Urinary bladder (tissue), 4 donors: ENCODE measurements around the gene KLHL33. TPM values are rescaled to one million over a fixed set of nuclear protein-coding genes. Genes with fewer than 3 reads are reported as not detected.
"Not testable (repeated sequence)": the region's sequence is repeated elsewhere in the genome, so short reads cannot be mapped to it uniquely, and the experiment has no call there.

ENCODE experiments used
- DNase-seq: peaks from one replicate; pipeline ENCODE4 v3.0.0-alpha.2; 2015; ENCODE audit errors: extremely low spot score
- H3K27ac ChIP-seq: one replicate; pipeline ENCODE4 v1.5.1; 2013; ENCODE audit warnings: low read depth, mild to moderate bottlenecking, moderate library complexity
- H3K36me3 ChIP-seq: one replicate; pipeline ENCODE4 v1.6.1; 2013; ENCODE audit warnings: mild to moderate bottlenecking, moderate library complexity; ENCODE audit not compliant: insufficient read depth
- H3K4me1 ChIP-seq: one replicate; pipeline ENCODE4 v1.6.1; 2013; ENCODE audit warnings: mild to moderate bottlenecking, moderate library complexity; ENCODE audit not compliant: insufficient read depth
- H3K4me3 ChIP-seq: one replicate; pipeline ENCODE4 v1.5.1; 2013; ENCODE audit warnings: low read depth, low read length
- WGBS: extraction: QIAGEN DNeasy Blood & Tissue Kit; methylation state at CpG from one replicate; pipeline ENCODE4 v1.1.7; 2013; 5-methylcytosine and 5-hydroxymethylcytosine counted together
- polyA plus RNA-seq: library from polyadenylated mRNA; stranded (reverse); fragments of 200-250 nt; gene quantifications from one replicate; pipeline ENCODE4 v1.2.3, GENCODE V29; 2013
- total RNA-seq: library from RNA; depleted of rRNA; stranded (reverse); fragments of >200 nt; gene quantifications from one replicate; pipeline ENCODE4 v1.2.3, GENCODE V29; 2014
- donor health status: healthy with polysubstance abuse.
- donor health status: healthy.

Gene KLHL33
- total and polyA plus RNA-seq, 2 donors, result 0.42 to 0.69 TPM

DNA sequence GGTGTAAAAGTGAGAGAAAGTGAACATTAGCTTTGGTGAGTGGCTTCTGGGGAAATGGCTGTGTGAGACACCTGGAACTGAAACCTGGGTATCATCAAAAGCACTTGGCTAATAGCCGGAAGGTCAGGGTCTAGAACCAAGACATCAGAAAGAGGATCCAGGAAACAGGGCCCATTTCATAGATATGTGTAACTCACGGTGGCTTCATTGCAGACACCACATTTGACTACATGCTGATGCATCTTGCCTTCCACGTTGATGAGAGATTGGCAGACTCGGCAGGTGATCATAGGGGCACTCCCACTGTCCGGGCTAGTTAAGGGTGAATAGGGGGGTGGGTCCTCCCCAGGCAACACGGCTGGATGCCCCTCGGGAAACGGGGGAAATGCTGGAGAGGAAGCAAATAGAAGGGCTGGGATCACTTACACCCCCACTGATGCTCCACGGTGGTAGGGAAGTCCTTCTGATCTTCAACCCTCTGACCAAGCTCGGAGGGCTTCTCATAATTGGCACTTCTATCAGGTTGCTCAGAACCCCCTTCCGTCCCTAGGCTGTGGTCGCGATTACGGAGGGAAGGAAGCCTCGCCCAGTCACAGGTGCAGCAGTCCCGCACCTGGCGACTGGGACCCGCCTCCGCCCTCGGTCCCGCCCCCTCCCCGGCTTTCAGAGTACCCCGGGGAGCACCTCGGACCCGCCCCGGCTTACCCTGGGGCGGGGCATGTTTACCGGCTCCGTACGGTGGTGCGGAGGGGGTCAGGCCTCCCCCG, 24.7 kb upstream of the KLHL33 start:
- no peak for DNase-seq
- Histone ChIP-seq H3K4me3 (peak overlapping the region; percentile 94), H3K36me3 (peaks cover 2% of the 10 kb centered on the region), H3K4me1 (peaks cover 2% of the 10 kb centered on the region), H3K27ac (peak overlapping the region; percentile 94)
- 6% methylated on average over 32 of the region's 32 CpGs for WGBS

DNA sequence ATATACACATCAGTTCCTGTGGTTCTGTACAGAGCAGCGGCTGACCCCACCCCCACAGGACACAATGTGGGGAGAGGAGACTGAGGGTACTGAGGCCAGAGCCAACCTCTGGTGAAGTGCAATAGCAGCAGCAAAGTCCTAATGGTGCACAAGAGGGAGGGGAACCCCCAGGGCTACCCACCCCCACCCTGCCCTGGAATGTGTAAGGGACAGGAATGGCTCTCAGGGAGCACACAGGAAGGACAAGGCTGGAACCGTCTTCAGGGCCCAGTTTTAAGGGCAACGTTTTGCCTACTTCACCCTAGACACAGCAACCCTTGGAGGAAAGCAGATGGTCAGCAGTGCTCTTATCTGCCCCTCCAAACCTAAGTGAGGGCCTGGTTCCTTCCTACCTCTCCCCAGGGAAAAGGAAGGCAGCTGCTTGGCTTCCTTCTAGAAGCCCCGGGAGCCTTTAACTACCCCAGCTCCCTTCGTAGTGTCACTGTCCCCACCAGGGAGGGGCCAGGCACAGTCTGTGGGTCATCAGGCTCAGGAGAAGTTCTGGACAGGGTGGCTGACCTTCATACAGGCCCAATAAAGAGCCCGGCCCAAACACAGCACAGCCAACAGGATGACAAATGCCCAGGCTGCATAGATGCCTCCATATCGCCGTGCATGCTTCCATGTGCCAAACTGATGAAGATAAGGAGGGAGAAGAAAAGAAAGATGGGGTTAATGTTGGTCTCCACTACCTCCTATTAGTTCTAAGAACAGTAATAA, 22.2 kb upstream of the KLHL33 start:
- Histone ChIP-seq H3K36me3 (peaks cover 2% of the 10 kb centered on the region), H3K27ac (no peak overlapping the region), H3K4me3 (no peak overlapping the region), H3K4me1 (peaks cover 2% of the 10 kb centered on the region)
- DNase-seq, result no peak
- WGBS, result 61% methylated on average over 8 of the region's 8 CpGs

DNA sequence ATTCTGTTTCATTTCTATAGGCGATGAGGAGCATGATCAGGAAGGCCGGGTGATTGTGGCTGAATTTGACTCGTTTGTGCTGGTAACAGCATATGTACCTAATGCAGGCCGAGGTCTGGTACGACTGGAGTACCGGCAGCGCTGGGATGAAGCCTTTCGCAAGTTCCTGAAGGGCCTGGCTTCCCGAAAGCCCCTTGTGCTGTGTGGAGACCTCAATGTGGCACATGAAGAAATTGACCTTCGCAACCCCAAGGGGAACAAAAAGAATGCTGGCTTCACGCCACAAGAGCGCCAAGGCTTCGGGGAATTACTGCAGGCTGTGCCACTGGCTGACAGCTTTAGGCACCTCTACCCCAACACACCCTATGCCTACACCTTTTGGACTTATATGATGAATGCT, 21.0 kb upstream of the KLHL33 start:
- H3K4me3 ChIP-seq, result no peak overlapping the region
- no peak overlapping the region for H3K27ac ChIP-seq
- 82% methylated on average over 13 of the region's 13 CpGs for WGBS
- DNase-seq, result no peak
- peaks cover 2% of the 10 kb centered on the region for H3K36me3 ChIP-seq
- H3K4me1 ChIP-seq, result peaks cover 2% of the 10 kb centered on the region

DNA sequence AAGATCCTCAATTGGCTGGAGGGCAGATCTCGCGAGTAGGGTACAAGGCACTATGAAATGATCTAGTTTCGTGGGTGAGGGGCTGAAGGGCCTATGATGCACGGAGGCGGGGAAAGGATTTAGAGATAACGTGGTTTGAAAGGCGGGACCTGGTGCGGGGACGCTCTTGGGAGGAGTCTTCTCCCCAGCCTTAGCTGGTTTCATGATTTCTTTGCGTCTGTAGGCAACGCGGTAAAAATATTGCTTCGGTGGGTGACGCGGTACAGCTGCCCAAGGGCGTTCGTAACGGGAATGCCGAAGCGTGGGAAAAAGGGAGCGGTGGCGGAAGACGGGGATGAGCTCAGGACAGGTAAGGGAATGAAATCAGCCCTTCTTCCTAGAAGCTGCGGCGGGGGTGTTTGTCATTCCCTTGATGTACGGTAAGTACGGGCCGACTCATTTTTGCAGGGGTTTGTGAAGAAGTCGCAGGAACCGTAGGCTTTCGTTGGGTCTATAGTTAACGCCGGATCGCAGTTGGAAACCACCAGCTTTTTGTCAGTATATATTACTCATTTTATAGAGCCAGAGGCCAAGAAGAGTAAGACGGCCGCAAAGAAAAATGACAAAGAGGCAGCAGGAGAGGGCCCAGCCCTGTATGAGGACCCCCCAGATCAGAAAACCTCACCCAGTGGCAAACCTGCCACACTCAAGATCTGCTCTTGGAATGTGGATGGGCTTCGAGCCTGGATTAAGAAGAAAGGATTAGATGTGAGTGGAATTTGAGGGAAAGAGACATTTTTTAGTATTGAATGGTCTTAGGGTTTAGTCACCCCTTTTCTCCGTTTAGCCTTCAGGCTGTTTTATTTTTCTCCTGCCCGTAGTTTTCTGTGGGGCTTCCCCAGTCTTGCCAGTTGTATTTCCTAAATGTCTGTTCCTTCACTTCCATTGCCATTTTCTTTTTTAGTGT, 19.7 kb upstream of the KLHL33 start:
- peaks cover 2% of the 10 kb centered on the region for H3K36me3 ChIP-seq
- H3K4me3 ChIP-seq, result peak overlapping the region; percentile 67
- peaks cover 2% of the 10 kb centered on the region for H3K4me1 ChIP-seq
- WGBS, result under 1% methylated on average over 39 of the region's 39 CpGs
- peak overlapping the region; percentile 82 for H3K27ac ChIP-seq
- no peak for DNase-seq

DNA sequence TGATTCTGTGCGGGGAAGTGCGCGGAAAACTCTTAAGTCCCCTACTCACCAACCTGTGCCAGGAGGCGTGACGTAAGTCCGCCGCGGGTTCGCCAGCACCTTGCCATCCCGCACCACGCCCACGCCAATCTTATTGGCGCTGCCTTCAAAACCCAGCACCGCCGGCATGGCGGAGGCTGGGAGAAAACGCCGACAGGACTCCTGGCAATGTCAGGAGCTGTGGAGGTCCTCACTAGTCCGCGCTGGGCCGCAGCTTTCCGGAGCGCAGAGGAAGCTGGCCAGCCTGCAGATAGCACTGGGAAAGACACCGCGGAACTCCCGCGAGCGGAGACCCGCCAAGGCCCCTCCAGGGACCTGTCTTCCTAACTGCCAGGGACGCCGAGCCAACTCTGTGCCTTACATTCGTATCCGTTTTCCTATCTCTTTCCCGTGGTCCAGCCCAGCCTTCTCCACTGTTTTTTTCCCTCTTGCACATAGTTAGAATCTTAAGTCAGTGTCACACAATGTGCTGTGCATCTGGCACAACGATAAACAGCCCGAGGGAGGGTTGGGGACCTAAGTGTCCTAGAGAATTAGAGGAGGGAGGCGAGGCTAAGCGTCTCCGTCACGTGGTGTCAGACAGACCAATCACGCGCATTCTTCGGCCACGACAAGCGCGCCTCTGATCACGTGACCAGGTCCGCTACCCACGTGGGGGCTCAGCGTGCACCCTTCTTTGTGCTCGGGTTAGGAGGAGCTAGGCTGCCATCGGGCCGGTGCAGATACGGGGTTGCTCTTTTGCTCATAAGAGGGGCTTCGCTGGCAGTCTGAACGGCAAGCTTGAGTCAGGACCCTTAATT, 18.8 kb upstream of the KLHL33 start, which contains the start of the genes APEX1 and OSGEP:
Gene APEX1, plus strand, starts transcription at position 711 of the 839 bp plus-strand sequence. CDS start 420 bp downstream, outside the sequence.
Gene OSGEP, minus strand, starts transcription at position 297 of the 839 bp plus-strand sequence. Its CDS starts 129 bp downstream, at position 168.
- WGBS, result under 1% methylated on average over 56 of the region's 56 CpGs
- H3K4me3 ChIP-seq, result peak within 1 kb of the TSS; percentile 67
- DNase-seq, result peak; percentile 99
- H3K27ac ChIP-seq, result peak within 1 kb of the TSS; percentile 87
- peaks cover 2% of the 10 kb centered on the region for H3K4me1 ChIP-seq
- peaks cover 2% of the 10 kb centered on the region for H3K36me3 ChIP-seq

DNA sequence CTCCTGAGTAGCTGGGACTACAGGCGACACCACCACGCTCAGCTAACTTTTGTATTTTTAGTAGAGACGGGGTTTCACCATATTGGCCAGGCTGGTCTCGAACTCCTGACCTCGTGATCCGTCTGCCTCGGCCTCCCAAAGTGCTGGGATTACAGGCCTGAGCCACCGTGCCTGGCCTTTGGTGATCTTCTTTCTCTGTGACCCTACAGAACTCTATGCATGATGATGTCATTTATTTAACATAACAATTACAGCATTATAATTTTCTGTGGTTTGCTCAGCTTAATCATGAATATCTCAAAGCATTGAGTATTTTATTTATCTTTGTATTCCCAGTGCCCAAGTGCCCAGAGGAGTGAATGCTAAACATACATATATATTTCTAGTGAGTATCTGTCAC, 16.9 kb upstream of the KLHL33 start:
- H3K4me1 ChIP-seq, DNase-seq, H3K36me3 ChIP-seq, H3K4me3 ChIP-seq, H3K27ac ChIP-seq: not testable (repeated sequence)
- 89% methylated on average over 8 of the region's 8 CpGs for WGBS

DNA sequence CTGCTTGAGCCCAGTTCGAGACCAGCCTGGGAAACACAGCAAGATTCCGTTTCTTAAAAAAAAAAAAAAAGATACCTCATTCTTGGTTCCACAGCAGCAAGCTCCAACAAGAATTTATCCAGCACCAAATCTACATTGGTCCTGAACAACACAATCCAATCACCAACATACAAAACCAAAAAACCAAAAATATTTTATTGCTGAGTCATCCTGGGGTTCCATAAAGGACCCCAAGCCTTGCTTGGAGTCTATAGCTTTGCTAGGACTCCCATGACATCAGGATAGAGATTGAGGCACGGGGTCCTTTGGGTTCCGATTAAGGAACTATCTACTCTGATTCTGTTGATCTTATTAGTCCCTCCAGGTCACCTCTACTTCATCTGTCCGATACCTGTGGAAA, 10.9 kb upstream of the KLHL33 start:
- WGBS, result 97% methylated on average over 5 of the region's 5 CpGs
- Histone ChIP-seq H3K4me3 (no peak overlapping the region), H3K27ac (no peak overlapping the region), H3K36me3 (peaks cover 9% of the 10 kb centered on the region), H3K4me1 (no peaks in the 10 kb centered on the region)
- no peak for DNase-seq

DNA sequence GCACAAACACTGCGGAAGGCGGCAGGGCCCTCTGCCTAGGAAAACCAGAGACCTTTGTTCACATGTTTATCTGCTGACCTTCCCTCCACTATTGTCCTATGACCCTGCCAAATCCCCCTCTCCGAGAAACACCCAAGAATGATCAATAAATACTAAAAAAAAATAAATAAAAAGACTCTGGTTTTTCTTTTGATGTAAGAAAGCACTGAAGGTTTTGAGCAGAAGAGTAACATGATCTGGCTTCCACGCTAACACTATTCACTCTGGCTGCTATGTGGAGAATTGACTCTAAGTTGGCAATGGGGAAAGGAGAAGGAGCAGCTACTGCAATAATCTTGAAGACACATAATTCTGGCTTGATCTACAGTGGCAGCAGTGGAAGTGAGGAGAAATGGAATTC, 7.7 kb upstream of the KLHL33 start:
- not testable (repeated sequence) for H3K27ac ChIP-seq, H3K4me3 ChIP-seq, H3K36me3 ChIP-seq, H3K4me1 ChIP-seq, DNase-seq
- WGBS, result 83% methylated on average over 2 of the region's 4 CpGs

DNA sequence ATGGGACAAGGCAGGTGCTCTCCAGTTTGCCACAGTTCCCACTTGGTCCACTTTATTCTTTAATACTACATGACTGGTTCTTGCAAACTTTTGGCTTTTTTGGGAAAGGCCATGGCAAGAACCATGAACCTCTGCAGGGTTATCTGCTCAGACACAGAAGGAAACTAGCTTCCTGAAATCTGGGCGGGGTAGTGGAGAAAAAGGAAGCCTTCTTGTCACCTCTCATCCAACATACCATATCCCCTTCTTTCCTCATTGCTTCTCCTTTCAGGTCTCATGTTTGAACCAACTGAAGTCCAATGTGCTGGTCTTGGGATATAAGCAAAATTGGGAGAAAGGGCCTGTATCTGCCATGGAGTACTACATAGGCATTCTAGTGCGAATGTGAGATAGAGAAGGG, 5.5 kb upstream of the KLHL33 start:
- no peak overlapping the region for H3K27ac ChIP-seq
- WGBS, result 92% methylated on average over 2 of the region's 2 CpGs
- H3K4me3 ChIP-seq, result no peak overlapping the region
- H3K4me1 ChIP-seq, result no peaks in the 10 kb centered on the region
- no peaks in the 10 kb centered on the region for H3K36me3 ChIP-seq
- DNase-seq, result no peak

DNA sequence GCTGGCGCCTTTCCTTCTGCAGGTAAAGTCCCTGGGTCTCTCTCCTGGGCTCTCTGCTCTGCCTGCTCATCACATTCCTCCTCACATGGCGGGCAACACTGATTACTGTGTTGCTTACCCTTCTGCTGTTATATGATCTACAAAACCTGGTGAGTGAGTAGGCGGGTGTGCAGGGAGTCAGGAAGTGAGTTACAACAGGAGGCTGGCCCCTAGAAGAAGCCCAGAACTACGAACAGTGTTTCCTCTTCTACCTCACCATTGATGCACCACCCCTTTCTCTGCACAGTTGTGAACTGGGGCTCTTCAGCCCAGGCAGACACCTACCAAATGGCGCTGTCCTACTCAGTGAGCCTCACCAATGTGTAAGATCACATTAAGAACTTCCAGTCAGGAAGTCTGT, 4.9 kb upstream of the KLHL33 start:
- no peak overlapping the region for H3K4me3 ChIP-seq
- DNase-seq, result no peak
- H3K27ac ChIP-seq, result no peak overlapping the region
- no peaks in the 10 kb centered on the region for H3K4me1 ChIP-seq
- H3K36me3 ChIP-seq, result no peaks in the 10 kb centered on the region
- WGBS, result 78% methylated on average over 5 of the region's 5 CpGs

DNA sequence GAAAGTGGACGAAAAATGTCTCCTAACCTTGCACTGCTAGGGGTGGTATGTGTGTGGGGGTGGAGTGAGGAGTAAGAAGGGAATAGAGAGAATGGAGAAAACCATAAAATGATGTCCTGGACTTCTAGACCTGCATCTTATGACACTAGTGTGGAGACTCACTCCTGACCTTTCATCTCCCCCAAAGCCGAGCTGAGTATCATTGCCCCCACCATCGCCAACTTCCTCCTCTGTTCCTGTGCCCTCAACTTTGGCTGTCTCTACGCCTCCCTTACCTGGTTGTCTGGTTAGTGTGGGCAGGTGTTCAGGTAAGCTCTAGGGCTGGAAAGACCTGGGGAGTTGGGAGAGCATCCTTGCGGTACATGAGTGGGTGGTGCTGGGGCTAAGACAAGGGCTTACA, 4.5 kb upstream of the KLHL33 start:
- 86% methylated on average over 5 of the region's 5 CpGs for WGBS

DNA sequence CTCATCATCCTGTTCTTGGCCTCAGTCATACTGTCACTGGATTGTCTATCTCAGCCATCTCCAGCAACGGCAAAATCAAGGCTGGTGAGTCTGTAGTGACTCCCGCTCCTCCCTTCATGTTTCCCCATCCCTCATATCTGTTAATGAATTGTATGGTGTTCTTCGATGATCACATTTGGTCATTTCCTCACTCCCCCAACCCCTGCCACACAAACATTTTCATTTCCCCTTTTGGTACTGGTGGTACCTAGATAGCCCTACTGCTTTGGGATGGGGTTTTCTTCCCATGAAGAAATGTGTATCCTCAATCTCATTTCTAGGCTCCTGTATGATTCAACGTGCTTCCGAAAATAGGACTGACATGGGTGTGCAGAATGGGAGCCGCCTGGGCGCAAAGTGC, 2.7 kb upstream of the KLHL33 start:
- WGBS, result 93% methylated on average over 7 of the region's 7 CpGs

More for the DNA sequence above, 4.5 kb upstream of the KLHL33 start:
- no peak overlapping the region for H3K4me3 ChIP-seq
- H3K27ac ChIP-seq, result no peak overlapping the region
- no peak for DNase-seq
- no peaks in the 10 kb centered on the region for H3K4me1 ChIP-seq
- H3K36me3 ChIP-seq, result no peaks in the 10 kb centered on the region

More for the DNA sequence above, 2.7 kb upstream of the KLHL33 start:
- Histone ChIP-seq H3K36me3 (no peaks in the 10 kb centered on the region), H3K4me3 (no peak overlapping the region), H3K4me1 (no peaks in the 10 kb centered on the region), H3K27ac (no peak overlapping the region)
- no peak for DNase-seq
